GM21423 (cell line): ENCODE measurements around the gene IPO4.
"Not testable (repeated sequence)": the region's sequence is repeated elsewhere in the genome, so short reads cannot be mapped to it uniquely, and the experiment has no call there.

Experiments used
- ATAC-seq: cut with Tn5 transposase; IDR thresholded peaks from one replicate; pipeline ENCODE4 v1.9.1; 2021; ENCODE audit warnings: mild to moderate bottlenecking, moderate library complexity; ENCODE audit not compliant: unreplicated experiment

Gene IPO4

DNA sequence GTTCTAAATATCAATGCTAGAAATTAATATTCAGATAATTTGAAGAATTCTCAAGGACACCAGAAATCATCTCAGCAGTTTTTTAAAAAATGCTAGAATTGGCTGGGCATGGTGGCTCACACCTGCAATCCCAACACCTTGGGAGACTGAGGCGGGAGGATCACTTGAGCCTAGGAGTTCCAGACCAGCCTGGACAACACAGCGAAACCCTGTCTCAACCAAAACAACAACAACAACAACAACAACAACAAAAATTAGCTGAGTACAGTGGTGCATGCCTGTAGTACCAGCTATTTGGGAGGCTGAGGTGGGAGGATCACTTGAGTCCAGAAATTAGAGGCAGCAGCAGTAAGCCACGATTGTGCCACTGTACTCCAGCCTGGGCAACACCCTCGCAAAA is 30.5 kb upstream of the IPO4 start:
- ATAC-seq, result no peak

DNA sequence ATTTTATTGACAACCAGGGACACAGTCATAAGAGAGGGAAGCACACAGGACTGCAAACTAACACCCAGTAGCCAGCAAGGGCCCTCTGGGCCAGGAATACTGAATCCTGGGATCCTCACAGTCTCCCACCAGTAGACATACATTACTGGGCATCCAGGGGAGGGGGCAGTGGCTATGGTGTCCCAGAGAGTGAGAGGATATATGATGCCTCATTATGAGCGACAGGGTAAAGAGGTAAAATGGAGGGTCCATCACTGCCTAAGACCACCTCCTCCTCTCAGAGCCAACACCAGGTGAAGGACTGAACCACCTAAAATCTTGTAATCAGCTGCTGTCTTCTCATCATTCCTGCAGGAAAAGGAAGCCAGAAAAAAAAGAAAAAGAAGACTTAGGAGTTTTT is 28.3 kb upstream of the IPO4 start:
- ATAC-seq, result not testable (repeated sequence)

DNA sequence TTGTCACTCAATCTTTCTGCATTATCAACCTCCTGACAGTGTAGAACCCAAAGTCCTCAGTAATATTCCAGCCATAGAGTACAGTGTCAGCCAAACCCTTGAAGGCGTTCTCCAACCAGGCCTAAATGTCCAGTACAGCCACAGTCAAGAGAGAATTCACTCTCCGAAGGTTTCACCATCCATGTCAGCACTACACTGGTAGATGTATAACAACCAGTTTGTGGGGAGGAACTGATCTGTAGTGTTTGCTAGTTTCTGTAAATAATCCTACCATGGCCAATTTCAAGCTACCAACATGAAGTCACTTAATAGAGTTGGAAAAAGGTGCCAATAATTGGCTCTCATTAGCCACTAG is 27.7 kb upstream of the IPO4 start:
- no peak for ATAC-seq

DNA sequence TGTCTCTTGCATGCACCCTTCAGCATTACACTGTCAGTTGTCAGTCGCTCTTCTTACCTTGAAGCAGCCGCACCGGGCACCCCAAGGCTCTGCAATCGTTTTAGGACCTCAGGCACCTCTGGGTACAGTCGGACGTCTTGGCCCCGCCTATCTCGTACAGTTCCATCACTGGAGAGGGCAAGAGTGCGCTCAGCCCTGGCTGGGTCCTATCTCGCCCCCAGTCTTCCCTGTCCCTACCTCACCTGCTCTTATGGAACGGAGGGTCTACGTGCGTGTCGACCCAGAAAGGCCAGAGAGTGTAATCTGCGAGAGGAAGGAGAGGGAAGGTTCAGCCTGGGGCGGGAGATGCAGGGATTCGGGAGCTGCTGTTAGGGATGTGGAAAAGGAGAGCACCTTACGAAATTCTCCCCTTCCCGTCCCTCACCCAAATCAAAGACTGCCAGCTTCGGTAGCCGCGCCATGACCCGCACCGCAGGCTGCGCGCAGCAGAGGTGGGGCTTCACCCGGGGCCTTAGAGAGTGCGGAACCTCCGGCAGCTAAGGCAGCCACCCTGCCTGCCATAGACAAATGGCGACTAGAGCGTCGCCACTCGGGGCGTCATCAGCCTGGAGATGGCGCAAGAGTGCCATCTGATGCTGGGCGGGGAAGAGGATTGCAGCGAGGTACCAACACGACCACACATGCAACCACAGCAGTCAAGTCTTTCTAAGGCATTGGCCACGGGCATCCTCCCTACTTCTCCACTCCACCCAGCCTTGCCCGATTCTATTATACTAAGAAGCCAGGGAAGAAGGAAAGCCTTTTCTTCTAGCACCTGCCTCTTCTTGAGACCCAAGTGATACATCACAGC is 27.1 kb upstream of the IPO4 start, which contains the start of gene MDP1:
TSS of gene MDP1 (minus strand) at position 572 of the 850 bp plus-strand sequence. CDS start at position 461, 111 bp downstream.
- peak; percentile 65 for ATAC-seq

DNA sequence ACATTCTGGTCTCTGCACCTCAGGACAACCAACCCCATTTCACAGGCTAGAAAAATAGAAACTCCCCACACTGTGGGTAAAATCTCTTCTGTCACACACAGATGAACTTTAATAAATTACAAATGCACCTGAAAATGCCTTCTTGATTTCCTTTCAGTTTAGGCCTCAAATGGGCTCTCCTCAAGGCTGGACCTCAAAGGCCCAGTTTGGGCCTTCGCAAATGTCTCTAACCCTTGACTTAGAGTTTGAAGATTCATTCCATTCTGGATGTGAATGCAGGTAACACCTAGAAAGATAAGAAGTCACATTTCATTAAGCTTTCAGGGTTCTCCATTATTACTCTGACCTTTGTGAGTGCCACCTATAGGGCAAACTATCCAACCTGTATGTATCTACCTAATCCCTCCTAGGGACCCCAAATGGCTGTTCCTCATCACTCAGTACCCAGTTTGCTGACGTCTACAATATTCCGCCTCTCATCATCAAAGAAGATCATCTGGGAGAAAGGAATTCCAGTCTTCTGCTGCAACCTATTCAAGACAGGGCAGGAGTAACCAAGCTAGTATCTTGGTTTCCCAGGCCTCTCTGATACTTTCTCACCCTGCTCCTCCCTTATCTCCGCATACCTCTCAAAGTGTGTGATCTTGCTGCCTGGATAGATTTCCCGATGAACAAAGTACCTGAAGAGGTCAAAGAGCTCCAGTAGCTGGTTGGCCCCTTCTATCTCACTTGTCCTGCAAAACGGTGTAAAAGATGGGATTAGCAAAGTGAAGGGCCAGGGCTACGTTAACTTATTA is 25.4 kb upstream of the IPO4 start:
- no peak for ATAC-seq

DNA sequence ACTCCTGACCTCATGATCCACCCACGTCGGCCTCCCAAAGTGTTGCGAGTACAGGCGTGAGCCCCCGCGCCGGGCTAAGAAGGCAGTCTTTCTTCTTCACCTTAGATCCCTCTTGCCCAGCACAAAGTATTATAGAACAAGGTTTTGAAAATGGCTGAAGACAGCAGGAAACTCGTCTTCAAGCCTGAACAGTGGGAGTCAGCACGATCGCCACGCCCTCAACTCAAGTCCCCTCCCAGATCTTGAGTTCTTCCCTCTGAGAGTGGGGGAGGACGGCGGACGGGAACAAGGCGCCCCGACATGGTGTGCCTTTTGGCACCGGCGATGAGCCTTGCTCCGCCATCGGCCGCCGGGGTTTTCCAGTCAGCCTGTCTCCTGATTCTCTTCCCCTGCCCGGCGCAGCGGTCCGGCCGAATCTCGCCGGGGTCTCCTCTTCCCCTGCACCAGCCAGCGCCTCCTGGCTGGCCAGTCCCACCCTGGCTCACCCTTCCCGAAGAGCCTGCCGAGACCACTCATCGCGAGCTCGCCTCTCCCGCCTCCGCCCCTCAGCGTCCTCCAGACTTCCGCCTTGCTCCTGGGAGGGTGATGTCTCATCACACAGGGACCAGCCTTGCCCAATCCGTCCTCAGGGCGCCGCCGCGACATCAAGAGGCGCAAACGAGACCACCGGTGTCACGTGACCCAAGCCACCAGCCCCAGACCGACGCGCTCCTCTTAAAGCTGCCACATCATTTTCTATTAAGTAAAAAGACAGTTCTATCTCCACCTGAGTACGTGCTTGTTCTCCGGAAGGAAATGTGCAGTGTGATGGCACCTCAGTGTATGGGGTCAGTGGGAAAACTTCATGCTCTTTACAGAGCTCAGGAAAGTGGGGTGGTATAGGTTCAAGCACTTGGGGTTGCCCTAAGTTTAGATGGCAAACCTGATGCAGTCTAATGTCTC is 24.6 kb upstream of the IPO4 start, which contains the start of gene CHMP4A:
TSS of gene CHMP4A (minus strand) at position 565 of the 942 bp plus-strand sequence. CDS start at position 516, 49 bp downstream.
- ATAC-seq, result peak; percentile 72

DNA sequence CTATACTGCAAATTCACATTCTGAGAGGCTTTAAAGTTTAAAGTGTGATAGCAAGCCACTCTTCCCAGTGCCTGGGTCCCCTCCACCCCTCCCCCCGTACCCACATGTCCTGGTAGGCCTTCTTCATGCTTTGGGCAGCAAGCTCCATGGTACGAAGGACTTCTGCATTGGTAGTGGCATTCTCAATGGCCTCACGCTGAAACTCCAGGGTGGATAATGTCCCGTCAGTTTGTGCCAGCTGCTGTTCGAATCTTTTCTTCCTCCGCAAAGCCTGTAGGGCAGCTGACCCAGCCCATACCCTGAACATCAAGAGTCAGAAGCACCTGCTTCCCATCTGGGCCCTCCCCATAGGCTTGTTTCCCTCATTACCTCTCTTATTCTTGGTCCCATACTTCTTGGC is 22.7 kb upstream of the IPO4 start:
- no peak for ATAC-seq

DNA sequence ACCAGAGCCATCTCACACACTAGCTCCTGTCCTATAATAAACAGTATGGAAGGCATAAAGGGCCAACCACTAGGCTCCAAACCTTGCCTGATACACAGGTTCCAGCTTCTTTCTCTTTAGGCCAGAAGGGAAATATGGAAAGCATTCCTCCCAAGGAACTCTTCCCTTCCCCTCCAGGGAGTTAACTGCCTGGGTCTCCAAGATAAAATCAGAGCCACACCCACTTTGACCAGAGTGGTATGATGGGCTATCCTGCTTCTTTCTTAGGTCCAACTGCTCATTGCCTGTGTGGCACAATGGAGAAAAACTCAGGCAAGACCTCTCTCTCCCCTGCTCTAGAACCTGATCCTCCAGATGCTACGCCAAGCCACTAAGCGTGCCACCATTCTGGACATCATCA is 19.0 kb upstream of the IPO4 start:
- ATAC-seq, result no peak

DNA sequence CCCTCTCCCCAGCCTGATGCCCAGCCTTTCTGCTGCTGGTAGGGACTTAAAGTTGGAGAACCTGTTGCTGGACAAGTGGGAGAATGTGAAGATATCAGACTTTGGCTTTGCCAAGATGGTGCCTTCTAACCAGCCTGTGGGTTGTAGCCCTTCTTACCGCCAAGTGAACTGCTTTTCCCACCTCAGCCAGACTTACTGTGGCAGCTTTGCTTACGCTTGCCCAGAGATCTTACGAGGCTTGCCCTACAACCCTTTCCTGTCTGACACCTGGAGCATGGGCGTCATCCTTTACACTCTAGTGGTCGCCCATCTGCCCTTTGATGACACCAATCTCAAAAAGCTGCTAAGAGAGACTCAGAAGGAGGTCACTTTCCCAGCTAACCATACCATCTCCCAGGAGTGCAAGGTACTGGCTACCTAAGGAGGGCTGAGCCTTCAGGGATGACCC is 18.5 kb upstream of the IPO4 start:
- no peak for ATAC-seq

DNA sequence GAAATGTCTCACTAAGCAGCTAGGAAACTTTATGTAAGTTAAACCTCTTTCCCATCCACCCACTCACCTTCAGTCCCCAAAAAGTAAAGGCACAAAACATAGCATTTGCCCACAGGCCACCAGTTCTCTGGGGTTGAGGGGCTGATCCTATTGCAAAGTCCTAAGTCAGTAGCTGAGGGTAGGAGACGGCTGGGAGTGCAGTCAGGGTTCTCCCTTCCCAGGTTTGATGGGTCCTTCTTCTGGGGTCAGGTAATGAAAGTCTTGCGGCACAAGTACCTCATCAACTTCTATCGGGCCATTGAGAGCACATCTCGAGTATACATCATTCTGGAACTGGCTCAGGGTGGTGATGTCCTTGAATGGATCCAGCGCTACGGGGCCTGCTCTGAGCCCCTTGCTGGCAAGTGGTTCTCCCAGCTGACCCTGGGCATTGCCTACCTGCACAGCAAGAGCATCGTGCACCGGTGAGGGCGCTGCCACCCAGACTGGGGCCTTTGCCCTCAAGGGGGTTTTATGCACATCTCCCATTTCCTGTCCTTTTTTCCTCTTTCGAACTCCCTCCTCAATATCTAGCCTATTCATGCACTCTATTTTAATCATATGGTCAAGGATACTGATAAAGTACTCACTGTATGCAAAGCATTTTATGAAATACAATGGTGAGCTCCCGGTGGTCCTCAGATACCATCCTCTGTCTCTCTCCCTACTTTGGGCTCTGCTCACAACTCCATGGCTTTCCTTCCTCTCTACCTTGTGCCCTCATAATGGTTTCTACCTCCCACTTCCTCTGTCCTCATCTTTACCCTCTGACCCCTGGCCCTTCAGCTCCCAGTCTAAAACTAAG is 17.9 kb upstream of the IPO4 start:
- ATAC-seq, result no peak

DNA sequence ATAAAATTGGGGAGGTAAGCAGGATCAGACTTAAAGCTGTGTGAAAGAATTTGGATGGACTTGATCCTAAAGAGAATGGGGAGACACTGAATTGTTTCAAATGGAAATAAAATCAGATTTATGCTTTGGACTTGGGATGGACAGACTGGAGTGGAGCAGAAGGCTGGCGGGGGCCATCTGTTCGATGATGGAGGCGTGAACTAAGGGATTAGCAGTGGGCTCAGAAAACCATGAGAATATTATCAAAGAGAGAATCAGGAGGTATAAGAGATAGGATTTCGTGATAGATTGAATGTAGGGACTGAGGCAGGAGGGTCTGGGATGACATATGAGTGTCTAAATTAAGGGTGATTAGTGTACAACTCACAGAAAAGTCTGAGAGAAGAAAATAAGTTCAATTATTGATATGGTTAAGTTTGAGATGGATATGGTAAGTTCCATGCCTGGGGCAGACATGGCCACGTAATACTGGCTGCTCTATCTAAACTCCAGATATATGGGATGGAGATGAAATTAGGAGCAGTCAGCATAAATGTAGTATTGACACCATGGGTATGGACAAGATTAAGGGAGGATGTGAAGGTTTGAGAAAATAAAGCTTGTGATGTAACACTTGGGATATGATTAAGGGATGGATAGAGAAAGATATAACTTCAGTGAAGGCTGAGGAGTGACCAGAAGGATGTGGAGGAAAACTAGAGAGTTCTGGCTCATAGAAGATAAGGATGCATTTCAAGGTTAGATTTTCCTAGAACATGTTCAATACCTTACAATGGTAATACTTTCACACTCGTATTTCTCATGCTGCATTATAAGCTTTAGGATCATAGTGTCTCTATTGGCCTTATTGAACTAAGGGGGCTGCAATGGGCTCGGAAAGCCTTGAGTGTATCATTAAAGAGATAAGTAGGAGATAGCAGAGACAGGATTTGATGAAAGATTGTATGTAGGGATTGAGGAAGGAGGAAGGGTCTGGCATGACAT is 15.8 kb upstream of the IPO4 start:
- no peak for ATAC-seq

DNA sequence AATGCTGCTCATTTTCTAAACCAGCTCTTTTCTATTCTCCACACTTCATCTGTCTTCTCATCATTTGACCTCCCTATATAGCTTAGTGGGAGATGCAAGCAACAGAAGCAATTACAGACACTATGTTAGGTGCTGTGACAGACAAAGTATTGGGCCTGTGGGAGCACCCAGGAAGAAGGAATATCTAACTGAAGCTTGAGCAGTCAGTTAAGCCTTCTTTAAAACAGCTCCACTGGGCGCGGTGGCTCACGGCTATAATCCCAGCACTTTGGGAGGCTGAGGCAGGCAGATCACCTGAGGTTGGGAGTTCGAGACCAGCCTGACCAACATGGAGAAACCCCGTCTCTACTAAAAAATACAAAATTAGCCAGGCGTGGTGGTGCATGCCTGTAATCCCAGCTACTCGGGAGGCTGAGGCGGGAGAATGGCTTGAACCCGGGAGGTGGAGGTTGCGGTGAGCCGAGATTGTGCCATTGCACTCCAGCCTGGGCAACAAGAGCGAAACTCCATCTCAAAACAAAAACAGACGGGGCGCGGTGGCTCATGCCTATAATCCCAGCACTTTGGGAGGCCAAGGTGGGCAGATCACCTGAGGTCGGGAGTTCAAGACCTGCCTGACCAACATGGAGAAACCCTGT is 14.8 kb upstream of the IPO4 start:
- not testable (repeated sequence) for ATAC-seq

DNA sequence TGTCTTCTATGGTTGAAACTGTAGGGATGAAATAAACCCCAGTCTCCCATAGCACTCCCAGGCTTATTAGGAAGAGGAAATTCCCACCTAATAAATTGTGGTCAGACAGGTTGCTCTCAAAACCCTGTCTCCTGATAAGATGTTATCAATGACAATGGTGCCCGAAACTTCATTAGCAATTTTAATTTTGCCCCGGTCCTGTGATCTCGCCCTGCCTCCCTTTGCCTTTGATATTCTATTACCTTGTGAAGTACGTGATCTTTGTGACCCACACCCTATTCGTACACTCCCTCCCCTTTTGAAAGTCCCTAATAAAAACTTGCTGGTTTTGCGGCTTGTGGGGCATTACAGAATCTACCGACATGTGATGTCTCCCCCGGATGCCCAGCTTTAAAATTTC is 13.9 kb upstream of the IPO4 start:
- not testable (repeated sequence) for ATAC-seq

DNA sequence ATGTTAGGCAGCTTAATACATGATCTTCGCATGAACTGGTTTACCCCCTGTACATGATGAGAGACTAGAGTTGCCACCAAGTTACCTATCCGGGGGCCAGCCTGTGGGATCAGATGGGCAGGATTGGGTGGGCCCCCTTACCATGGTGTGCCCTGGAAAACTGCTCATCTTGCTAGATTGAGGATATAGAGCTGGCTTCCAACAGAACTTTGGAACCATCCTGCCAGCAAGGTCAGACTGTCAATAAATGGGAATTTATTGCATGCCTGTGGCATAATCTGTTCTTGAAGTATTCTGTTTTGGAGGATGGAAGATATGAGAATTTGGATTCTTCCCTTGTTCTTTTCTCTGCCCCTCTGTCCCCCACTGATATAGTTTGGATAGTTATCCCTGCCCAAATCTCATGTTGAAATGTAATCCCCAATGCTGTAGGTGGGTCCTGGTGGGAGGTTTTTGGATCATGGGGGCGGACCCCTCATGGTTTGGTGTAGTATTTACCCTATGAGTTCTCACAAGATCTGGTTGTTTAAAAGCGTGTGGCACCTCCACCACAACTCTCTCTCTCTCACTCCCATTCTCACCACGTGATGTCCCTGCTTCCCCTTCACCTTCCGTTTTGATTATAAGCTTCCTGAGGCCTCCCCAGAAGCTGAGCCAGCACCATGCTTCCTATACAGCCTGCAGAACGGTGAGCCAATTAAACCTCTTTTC is 10.4 kb upstream of the IPO4 start:
- no peak for ATAC-seq

DNA sequence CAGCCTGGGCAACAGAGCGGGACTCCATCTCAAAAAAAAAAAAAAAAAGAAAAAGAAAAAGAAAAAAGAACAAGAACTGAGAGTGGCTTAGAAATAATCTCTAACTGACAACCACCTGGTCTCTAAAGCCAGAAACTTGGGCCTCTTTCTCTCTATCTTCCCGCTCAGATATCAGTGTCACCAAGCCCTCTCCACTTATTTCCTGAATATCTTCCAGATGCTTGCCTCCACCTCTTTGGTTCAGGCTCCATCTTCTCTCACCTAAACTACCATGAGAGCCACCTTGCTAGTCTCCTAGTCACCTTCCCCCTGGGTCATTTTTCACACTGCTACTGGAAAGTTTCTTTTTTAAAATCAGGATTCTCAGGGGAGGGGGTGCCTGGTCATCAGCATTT is 8.4 kb upstream of the IPO4 start:
- no peak for ATAC-seq

DNA sequence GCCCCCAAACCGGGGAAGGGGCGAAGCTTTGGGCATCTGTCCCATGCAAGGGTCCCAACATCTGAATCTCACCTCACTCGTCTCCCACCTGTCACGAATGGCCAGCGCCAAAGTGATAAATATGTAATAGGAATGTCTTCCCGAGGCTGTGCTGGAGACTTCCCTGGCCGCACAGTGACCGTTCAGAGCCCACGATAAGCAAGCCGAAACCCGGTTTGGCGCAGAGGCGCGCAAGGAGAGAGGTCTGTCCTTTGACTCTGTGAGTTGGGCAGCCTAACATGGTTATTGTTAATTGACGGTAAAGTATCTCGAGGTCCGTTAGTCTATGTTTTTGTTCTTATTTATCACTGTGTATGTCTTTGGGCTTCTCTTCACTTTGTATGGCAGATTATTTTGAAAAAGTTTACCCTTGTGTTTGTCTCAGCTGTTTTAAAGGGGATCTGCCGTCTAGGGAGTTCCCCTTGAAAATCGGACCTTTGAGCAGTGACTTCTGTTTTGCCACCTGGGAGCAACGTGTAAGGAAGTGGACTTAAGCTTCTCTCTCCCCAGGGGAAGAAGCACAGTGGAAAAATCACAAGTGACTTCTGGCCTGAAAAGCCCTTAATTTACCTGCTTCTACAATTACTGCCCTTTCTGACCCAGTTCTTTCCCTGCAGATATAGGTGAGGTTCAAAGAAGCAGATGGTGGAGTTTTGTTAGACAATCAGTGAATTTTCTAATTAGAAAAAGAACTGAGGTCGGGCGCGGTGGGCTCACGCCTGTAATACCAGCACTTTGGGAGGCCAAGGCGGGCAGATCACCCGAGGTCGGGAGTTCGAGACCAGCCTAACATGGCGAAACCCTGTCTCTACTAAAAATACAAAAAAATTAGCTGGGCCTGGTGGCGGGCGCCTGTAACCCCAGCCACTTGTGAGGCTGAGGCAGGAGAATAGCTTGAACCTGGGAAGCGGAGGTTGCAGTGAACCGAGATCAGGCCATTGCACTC is 7.7 kb upstream of the IPO4 start:
- ATAC-seq, result no peak
